Stimulated activated CD8-positive, alpha-beta memory T cell treated with anti-CD3 and anti-CD28 coated beads, Interleukin-12 subunit alpha, Interleukin-12 subunit beta, amount 100 ng/mL, for 4 hours (primary cell): ENCODE results near the gene SGMS1.

Experiments
- DNase-seq: peaks from one replicate; pipeline ENCODE4 v3.0.0-alpha.2; 2020; ENCODE audit warnings: low read depth

Gene SGMS1

GRCh38 chr10:50260791-50261281 is 362.9 kb downstream of the SGMS1 start:
- no peak for DNase-seq
